ENCODE data around the gene NANS.
"Not testable (repeated sequence)": the region's sequence is repeated elsewhere in the genome, so short reads cannot be mapped to it uniquely, and the experiment has no call there.

NANS gene

DNA sequence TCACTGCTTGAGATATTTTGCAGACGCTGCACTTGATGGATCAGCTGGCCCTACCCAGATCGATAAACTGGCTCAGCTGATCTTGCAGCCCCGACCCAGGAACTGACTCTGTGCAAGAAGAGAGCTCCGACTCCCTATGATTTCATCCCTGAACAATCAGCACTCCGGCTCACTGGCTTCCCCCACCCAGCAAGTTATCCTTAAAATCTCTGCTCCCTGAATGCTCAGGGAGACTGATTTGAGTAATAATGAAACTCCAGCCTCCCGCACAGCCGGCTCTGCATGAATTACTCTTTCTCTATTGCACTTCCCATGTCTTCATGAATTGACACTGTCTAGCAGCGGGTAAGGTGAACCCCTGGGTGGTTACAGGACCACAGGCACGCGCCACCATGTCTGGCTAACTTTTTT lies 16.9 kb upstream of the NANS start:
- no peak for DNase-seq (ENCODE audit: low spot score)

GRCh38 chr9:98040212-98040611 lies 16.3 kb upstream of the NANS start:
- DNase-seq (ENCODE audit: low spot score) = no peak

- DNase-seq (ENCODE audit: low spot score) = no peak
Measured at GRCh38 chr9:98043915-98044314, 12.6 kb upstream of the NANS start.

DNA sequence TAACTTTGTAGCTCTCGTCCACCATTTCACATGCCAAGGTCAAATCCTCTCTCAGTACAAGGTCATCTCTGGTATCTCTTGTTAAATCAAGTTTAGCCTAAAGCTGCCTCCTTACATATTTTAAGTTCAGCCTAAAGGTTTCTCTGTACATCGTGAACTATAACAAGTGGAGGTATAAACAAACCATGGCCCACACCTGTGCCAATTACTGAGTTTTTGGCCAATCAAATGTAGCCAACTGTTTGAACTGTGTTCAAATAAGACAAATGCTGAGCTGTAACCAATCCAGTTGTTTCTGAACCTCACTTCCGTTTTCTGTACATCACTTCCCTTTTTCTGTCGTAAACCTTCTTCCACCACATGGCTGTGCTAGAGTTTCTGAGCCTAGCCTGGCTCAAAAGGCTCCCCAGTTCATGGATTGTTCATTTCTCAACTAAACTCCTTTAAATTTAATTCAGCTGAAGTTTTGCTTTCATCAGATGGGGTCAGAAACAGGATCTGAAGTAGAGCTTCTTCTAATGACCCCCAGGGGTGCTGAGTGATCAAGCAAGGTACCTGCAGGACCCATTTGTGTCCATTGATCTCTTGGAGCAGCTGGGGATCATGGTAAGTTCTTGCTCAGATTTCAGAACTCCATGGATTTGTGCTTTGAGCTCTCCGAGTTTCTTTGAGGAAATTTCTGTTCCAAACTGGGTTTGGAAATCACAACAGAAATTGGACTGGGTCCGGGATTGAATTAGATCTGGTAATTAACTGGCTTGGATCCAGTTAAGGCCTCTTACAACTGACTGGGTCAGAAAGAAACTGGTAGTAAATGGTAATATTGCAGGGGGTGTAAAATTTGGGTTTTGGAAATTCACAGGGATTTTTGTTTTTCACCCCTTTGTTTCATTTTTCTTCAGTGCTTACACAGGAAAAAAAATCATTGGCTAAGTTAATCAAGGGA lies 11.0 kb upstream of the NANS start:
- DNase-seq (ENCODE audit: low spot score) = no peak

- no peak for DNase-seq (ENCODE audit: low spot score)
Measured at GRCh38 chr9:98046180-98046543, 10.4 kb upstream of the NANS start.

DNA sequence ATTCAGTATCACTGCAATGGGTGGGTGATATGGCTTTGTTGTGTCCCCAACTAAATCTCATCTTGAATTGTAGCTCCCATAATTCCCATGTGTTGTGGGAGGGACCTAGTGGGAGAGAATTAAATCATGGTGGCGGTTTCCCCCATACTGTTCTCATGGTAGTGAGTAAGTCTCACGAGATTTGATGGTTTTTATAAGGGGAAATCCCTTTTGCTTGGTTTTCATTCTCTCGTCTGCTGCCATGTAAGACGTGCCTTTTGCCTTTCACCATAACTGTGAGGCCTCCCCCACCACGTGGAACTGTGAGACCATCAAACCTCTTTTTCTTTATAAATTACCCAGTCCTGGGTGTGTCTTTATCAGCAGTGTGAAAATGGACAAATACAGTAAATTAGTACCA lies 9.5 kb upstream of the NANS start:
- no peak for DNase-seq (ENCODE audit: low spot score)

DNA sequence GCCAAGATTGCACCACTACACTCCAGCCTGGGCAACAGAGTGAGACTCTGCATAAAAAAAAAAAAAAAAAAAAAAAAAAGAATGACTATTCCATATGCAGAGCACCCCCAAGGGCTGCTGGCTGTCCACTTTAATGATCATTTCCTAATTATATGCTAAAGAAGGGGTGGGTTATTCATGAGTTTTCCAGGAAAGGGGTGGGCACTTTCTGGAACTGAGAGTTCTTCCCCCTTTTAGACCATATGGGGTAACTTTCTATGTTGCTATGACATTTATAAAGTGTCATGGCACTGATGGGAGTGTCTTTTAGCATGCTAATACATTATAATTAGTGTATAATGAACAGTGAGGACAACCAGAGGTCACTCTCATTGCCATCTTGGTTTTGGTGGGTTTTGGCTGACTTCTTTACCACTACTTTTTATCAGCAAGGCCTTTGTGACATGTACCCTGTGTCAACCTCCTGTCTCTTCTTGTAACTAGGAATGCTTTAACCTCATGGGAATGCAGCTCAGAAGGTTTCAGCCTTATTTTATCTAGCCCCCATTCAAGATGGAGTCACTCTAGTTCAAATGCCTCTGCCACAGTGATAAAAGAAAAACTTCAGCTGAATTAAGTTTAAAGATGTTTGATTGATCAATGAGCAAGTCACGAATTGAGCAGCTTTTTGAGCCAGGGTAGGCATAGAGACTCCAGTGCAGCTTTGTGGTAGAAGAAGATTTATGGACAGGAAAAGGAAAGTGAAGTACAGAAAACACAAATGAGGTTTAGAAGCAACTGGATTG lies 7.1 kb upstream of the NANS start:
- DNase-seq (ENCODE audit: low spot score) = no peak

GRCh38 chr9:98050351-98050750 lies 6.2 kb upstream of the NANS start:
- no peak for DNase-seq (ENCODE audit: low spot score)

- no peak for DNase-seq (ENCODE audit: low spot score)
Measured at GRCh38 chr9:98054376-98054951, 2.1 kb upstream of the NANS start.

GRCh38 chr9:98057138-98057799 lies 737 bp downstream of the NANS start:
- no peak for DNase-seq (ENCODE audit: low spot score)

DNA sequence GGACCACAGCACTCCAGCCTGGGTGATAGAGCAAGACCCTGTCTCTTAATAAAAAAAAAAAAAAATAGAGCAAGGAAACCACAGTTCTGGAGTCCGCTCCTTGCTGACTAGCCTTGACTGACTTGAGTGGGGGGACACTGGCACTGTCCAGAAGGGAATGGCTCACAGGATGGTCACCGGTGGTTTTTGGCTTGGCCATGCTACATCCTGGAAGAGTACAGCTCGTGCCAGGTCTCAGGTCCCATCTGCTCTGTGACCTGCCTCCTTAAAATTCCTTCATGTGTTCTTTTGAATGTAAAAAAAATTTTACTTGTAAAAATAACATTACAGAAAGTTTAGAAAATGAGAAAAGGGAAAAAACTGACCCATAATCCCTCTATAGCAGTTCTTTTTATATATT lies 5.6 kb downstream of the NANS start:
- no peak for DNase-seq (ENCODE audit: low spot score)

DNA sequence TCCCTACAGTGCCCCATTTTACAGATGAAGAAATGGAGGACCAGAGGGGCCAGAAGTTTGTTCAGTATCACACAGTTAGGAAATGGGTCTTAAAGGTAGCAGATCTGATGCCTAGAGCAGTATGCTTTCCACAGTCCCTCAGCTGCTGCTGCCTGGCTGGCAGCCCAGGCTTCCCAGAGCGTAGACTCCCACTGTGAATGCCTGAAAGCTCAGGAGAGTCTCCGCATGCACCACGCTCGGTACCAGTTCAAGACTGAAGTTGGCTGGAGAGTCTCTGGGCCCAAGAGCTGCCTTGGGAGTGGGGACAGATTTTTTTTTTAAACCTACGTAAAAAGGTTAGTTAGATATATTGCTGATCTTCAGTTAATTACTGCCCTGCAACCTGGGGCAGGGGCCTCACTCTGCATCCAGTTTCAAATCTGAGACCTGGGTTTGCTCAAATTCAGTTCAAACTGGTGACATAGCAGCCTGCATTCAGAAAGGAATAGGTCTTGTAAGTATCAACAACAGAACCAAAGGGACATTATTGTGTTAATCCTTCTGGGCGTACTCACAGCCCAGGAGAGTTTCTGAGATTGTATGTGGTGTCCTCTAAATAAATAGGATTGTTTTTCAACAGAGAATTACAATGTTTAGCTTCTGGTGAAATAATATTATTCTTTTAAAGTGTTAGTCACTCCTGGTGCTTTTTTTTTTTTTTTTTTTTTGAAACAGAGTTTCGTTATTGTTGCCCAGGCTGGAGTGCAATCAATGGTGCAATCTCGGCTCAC lies 8.3 kb downstream of the NANS start:
- DNase-seq (ENCODE audit: low spot score) = no peak

DNA sequence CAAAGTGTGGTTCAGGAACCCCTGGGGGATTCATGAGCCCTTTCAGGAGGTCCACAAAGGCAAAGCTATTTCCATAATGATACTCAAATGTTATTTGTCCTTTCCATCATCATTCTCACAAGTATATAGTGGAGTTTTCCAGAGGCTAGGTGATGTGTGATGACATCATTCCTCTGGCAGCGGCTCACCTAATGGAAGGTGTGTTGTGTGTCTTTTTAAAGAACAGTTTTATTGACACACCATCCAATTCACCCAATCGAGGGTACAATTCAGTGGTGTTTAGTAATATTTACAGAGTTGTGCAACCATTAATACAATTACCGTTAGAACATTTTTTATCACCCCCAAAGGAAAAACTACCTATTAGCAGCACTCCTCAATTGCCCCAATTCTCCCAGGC lies 9.7 kb downstream of the NANS start:
- DNase-seq (ENCODE audit: low spot score) = no peak

- DNase-seq (ENCODE audit: low spot score) = no peak
Measured at GRCh38 chr9:98067184-98067583, 10.7 kb downstream of the NANS start.

DNA sequence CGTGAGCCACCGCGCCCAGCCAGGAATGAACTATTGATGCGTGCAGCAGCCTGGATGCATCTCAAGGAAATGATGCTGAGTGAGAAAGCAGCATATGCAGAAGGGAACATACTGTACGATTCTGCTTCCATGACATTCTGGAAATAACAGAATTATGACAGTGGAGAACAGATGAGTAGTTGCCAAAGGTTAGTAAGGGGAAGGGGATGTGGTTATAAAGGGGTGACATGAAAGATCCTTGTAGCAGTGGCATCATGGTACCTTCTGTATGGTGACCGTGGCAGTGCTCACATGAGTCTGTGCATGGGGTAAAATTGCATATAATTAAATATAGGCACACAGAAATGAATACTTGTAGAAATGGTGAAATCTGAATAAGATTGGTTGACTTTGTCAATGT lies 13.0 kb downstream of the NANS start:
- no peak for DNase-seq (ENCODE audit: low spot score)

GRCh38 chr9:98070704-98071103 lies 14.2 kb downstream of the NANS start:
- no peak for DNase-seq (ENCODE audit: low spot score)

DNA sequence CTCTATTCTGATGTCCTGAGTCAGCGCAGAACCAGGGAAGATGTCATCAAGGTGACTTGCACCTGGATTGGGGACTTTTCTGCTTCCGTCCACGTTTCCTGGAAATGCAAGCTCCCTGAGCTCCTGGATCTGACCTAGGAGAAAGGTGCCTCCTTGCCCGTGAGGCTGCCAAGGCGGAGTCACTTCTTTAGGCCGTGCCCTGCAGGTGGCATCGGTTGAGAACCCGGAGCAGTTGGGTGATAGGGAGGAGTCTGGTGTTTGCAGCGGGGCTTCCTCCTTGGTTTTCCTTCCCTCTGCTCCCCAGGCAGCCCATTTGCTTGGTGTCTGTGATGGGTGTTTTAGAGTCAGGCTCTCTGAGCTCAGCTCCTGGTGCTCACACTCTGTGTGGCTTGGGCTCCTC lies 15.2 kb downstream of the NANS start:
- DNase-seq (ENCODE audit: low spot score) = no peak

- DNase-seq (ENCODE audit: low spot score) = peak; percentile 81
Measured at GRCh38 chr9:98074115-98074990, 17.8 kb downstream of the NANS start.

DNA sequence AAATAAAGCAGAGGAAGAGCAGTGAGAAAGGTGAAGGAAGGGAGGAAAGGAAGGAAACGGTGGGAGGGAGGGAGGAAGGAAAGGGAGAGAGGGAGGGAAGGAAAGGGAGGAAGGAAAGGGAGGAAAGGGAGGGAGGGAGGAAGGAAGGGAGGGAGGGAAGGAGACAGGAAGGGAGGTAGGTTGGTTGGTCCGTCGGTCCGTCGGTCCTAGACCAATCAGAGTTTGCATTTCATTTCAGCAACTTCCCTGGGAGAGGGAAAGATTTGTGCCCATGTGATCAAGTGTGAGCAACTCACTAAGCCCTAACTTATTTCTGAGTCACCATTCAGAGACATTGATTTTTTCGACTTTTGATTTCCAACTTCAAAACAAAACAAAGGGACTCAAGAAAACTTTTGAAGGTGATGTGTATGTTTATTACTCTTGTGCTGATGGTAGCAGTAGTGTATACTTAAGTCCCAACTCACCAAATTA lies 18.8 kb downstream of the NANS start:
- peak; percentile 62 for DNase-seq (ENCODE audit: low spot score)

DNA sequence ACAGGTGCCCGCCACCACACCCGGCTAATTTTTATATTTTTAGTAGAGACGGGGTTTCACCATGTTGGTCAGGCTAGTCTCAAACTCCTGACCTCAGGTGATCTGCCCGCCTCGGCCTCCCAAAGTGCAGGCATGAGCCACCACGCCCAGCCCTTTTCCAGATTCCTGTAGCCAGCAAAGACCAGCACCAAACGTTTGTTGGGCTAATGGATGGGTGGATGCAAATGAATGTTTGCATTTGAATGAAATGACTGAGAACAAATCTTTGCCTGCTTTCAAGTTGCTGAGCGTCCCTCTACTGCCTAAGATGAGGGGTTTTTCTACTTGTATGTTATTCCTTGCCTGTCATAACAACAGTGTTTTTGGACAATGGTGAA lies 20.0 kb downstream of the NANS start:
- not testable (repeated sequence) for DNase-seq (ENCODE audit: low spot score)

- DNase-seq (ENCODE audit: low spot score) = no peak
Measured at GRCh38 chr9:98078895-98079294, 22.4 kb downstream of the NANS start.

Data from COLO829 (cell line).